ENCODE measurements around the gene YPEL2.

The YPEL2 gene

GRCh38 chr17:59362811-59363205 is 31.4 kb downstream of the YPEL2 start:
- peak overlapping the region in 5 of 7 experiments; percentile 2 to 61 (median 34) for H3K4me3 ChIP-seq (ENCODE audit: control insufficient read depth in 1 of 7, extremely low read depth in 1 of 7, insufficient read depth in 4 of 7, low read depth in 2 of 7, low read length in 6 of 7)
- POLR2A ChIA-PET: interaction anchor here (1.6 kb wide), 1 partner anchor 30 kb away, joined by 5 read pairs; no protein-coding TSS in a partner anchor
- WGBS (ENCODE audit: insufficient coverage): no CpG with 5 or more reads among the region's 2 CpGs
- H3K9me3 ChIP-seq (ENCODE audit: control extremely low read depth in 1 of 5, control insufficient read depth in 4 of 5, insufficient read depth in 2 of 5, low read depth in 1 of 5, low read length in 4 of 5): no peaks in the 10 kb centered on the region
- H3K36me3 ChIP-seq (ENCODE audit: control insufficient read depth in 4 of 4, insufficient read depth in 4 of 4, low read length in 3 of 4): peaks cover 0 to 3% (median 3%) of the 10 kb centered on the region in 4 experiments
- H3K27ac ChIP-seq (ENCODE audit: insufficient read depth in 1 of 2, low read depth in 1 of 2, low read length in 2 of 2, poor library complexity in 1 of 2, severe bottlenecking in 2 of 2): no peak overlapping the region
- H3K27me3 ChIP-seq (replicated peaks in 2 of 5; ENCODE audit: control insufficient read depth in 4 of 5, insufficient read depth in 5 of 5, low read length in 4 of 5): no peaks in the 10 kb centered on the region
- DNase-seq: no peak
- peaks cover 26 to 41% (median 34%) of the 10 kb centered on the region in 4 experiments for H3K4me1 ChIP-seq (ENCODE audit: control extremely low read depth in 1 of 4, control insufficient read depth in 4 of 4, insufficient read depth in 4 of 4, low read length in 3 of 4)
- CTCF ChIA-PET: interaction anchor here (1.0 to 1.3 kb wide), 3 partner anchors 8 to 33 kb away, joined by 3 read pairs; no protein-coding TSS in a partner anchor

GRCh38 chr17:59365383-59365981 is 34.0 kb downstream of the YPEL2 start:
- Histone ChIP-seq H3K27me3 (replicated peaks in 2 of 5; ENCODE audit: control insufficient read depth in 4 of 5, insufficient read depth in 5 of 5, low read length in 4 of 5) (no peaks in the 10 kb centered on the region), H3K4me1 (ENCODE audit: control extremely low read depth in 1 of 4, control insufficient read depth in 4 of 4, insufficient read depth in 4 of 4, low read length in 3 of 4) (peaks cover 26 to 43% (median 36%) of the 10 kb centered on the region in 4 experiments), H3K9me3 (ENCODE audit: control extremely low read depth in 1 of 5, control insufficient read depth in 4 of 5, insufficient read depth in 2 of 5, low read depth in 1 of 5, low read length in 4 of 5) (no peaks in the 10 kb centered on the region), H3K36me3 (ENCODE audit: control insufficient read depth in 4 of 4, insufficient read depth in 4 of 4, low read length in 3 of 4) (peaks cover 0 to 3% (median 0%) of the 10 kb centered on the region in 4 experiments), H3K27ac (ENCODE audit: insufficient read depth in 1 of 2, low read depth in 1 of 2, low read length in 2 of 2, poor library complexity in 1 of 2, severe bottlenecking in 2 of 2) (no peak overlapping the region), H3K4me3 (ENCODE audit: control insufficient read depth in 1 of 7, extremely low read depth in 1 of 7, insufficient read depth in 4 of 7, low read depth in 2 of 7, low read length in 6 of 7) (no peak overlapping the region)
- 0% methylated on average over 1 of the region's 4 CpGs for WGBS (ENCODE audit: insufficient coverage)
- POLR2A ChIA-PET: interaction anchor here (0.5 to 1.0 kb wide), 3 partner anchors 9 to 200 kb away, joined by 3 to 5 read pairs (median 3); partner anchors contain the start of gene DHX40
- peak; percentile 28 to 62 (median 43) for DNase-seq
- CTCF ChIA-PET: interaction anchor here (0.6 to 1.7 kb wide), 4 partner anchors 14 to 74 kb away, joined by 3 to 4 read pairs (median 3); no protein-coding TSS in a partner anchor

DNA sequence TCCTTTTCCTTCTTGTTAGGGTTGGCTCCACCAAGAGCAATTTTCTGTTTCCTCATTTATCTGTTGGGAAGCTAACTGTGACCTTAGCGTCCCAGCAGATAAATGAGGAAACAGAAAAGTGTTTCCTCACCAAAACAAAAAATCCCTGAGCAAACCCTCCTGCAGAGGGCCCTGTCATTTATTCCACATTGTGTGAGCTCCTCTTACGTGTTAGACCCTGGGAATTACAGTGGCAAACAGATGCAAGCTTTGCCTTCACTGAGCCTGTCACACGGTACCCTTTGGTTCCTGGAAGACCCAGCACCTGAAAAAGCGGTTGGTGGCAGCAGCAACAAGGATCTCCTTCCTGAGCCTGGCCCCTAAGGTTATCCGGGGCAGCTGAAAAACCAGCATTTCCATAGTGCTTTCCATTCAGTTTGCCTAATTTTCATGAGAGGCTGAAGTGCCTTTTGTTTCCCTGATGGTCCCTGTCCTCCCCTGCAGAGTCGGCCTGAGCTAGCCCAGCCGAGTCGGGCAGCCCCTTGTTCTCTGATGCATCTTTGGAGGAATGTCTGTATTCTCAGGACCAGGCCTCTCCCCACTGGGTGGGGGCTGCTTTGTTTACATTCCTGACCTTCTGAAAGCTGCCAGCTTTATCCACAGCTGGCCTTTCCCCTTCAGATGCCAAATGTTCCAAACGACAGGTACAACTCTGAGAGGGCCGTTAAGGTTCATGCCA is 34.7 kb downstream of the YPEL2 start:
- Histone ChIP-seq H3K4me1 (ENCODE audit: control extremely low read depth in 1 of 4, control insufficient read depth in 4 of 4, insufficient read depth in 4 of 4, low read length in 3 of 4) (peaks cover 24 to 49% (median 42%) of the 10 kb centered on the region in 4 experiments), H3K27ac (ENCODE audit: insufficient read depth in 1 of 2, low read depth in 1 of 2, low read length in 2 of 2, poor library complexity in 1 of 2, severe bottlenecking in 2 of 2) (no peak overlapping the region), H3K27me3 (replicated peaks in 2 of 5; ENCODE audit: control insufficient read depth in 4 of 5, insufficient read depth in 5 of 5, low read length in 4 of 5) (no peaks in the 10 kb centered on the region), H3K4me3 (ENCODE audit: control insufficient read depth in 1 of 7, extremely low read depth in 1 of 7, insufficient read depth in 4 of 7, low read depth in 2 of 7, low read length in 6 of 7) (no peak overlapping the region), H3K9me3 (ENCODE audit: control extremely low read depth in 1 of 5, control insufficient read depth in 4 of 5, insufficient read depth in 2 of 5, low read depth in 1 of 5, low read length in 4 of 5) (no peaks in the 10 kb centered on the region), H3K36me3 (ENCODE audit: control insufficient read depth in 4 of 4, insufficient read depth in 4 of 4, low read length in 3 of 4) (peaks cover 0 to 3% (median 0%) of the 10 kb centered on the region in 4 experiments)
- ChIA-PET CTCF (interaction anchor here (0.6 to 1.7 kb wide), 4 partner anchors 13 to 73 kb away, joined by 3 to 4 read pairs (median 3); no protein-coding TSS in a partner anchor), POLR2A (interaction anchor here (0.9 to 1.0 kb wide), 2 partner anchors 10 to 15 kb away, joined by 3 to 5 read pairs; no protein-coding TSS in a partner anchor)
- WGBS (ENCODE audit: insufficient coverage): 83% methylated on average over 9 of the region's 10 CpGs
- DNase-seq: peak in 1 of 3 donors; percentile 14

DNA sequence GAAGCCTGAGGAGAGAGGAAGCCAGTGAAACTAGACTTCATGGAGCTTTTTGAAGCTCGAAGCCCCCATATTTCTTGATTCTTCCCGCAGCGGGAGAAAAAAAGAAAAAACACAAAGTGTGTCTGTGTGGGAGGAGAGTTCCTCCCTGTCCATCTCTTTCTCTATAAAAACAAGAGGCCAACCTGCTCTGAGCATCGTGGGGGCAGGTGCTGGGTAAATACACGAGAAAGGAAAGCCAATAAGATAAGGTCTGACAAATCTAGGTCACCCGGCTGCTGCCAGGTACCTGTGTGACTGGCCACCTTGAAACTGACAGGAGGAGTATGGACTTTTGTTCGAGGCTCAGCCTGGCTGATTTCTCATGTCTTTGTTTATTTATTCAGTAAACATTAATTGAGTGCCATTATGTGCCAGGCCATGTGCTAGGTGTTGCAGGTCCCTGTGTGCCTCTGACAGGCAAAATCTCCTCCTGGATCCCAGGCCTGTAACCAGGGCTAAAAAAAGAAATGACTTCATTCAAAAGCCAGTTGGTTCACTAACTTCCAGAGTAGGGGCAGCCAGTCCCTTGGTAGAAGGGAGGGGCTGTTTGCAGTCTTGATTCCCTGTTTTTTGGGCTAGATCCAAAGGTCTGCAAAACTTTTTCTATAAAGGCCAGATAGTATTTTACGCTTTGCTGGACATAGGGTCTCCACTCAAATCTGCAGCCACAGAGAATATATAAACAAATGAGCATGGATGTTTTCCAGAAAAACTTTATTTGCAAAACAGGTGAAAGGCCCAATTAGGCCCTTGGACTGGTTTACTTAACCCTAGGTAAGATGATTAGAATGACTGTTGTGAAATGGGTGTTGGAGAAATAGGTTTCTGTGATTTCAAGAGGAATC is 35.6 kb downstream of the YPEL2 start:
- CTCF ChIA-PET: interaction anchor here (1.5 kb wide), 1 partner anchor 56 kb away, joined by 3 read pairs; no protein-coding TSS in a partner anchor
- no peaks in the 10 kb centered on the region for H3K9me3 ChIP-seq (ENCODE audit: control extremely low read depth in 1 of 5, control insufficient read depth in 4 of 5, insufficient read depth in 2 of 5, low read depth in 1 of 5, low read length in 4 of 5)
- H3K27me3 ChIP-seq (replicated peaks in 2 of 5; ENCODE audit: control insufficient read depth in 4 of 5, insufficient read depth in 5 of 5, low read length in 4 of 5): no peaks in the 10 kb centered on the region
- 100% methylated on average over 7 of the region's 8 CpGs for WGBS (ENCODE audit: insufficient coverage)
- no peak overlapping the region for H3K27ac ChIP-seq (ENCODE audit: insufficient read depth in 1 of 2, low read depth in 1 of 2, low read length in 2 of 2, poor library complexity in 1 of 2, severe bottlenecking in 2 of 2)
- DNase-seq: no peak
- peaks cover 24 to 49% (median 44%) of the 10 kb centered on the region in 4 experiments for H3K4me1 ChIP-seq (ENCODE audit: control extremely low read depth in 1 of 4, control insufficient read depth in 4 of 4, insufficient read depth in 4 of 4, low read length in 3 of 4)
- peaks cover 0 to 3% (median 0%) of the 10 kb centered on the region in 4 experiments for H3K36me3 ChIP-seq (ENCODE audit: control insufficient read depth in 4 of 4, insufficient read depth in 4 of 4, low read length in 3 of 4)
- POLR2A ChIA-PET: interaction anchor here (1.0 kb wide), 1 partner anchor 11 kb away, joined by 5 read pairs; no protein-coding TSS in a partner anchor
- H3K4me3 ChIP-seq (ENCODE audit: control insufficient read depth in 1 of 7, extremely low read depth in 1 of 7, insufficient read depth in 4 of 7, low read depth in 2 of 7, low read length in 6 of 7): no peak overlapping the region

GRCh38 chr17:59367657-59368045 is 36.2 kb downstream of the YPEL2 start:
- POLR2A ChIA-PET: no interaction called here
- H3K27ac ChIP-seq (ENCODE audit: insufficient read depth in 1 of 2, low read depth in 1 of 2, low read length in 2 of 2, poor library complexity in 1 of 2, severe bottlenecking in 2 of 2): no peak overlapping the region
- WGBS (ENCODE audit: insufficient coverage): 80% methylated on average over 1 of the region's 1 CpG
- CTCF ChIA-PET: no interaction called here
- H3K9me3 ChIP-seq (ENCODE audit: control extremely low read depth in 1 of 5, control insufficient read depth in 4 of 5, insufficient read depth in 2 of 5, low read depth in 1 of 5, low read length in 4 of 5): no peaks in the 10 kb centered on the region
- no peak for DNase-seq
- H3K27me3 ChIP-seq (replicated peaks in 2 of 5; ENCODE audit: control insufficient read depth in 4 of 5, insufficient read depth in 5 of 5, low read length in 4 of 5): no peaks in the 10 kb centered on the region
- H3K4me1 ChIP-seq (ENCODE audit: control extremely low read depth in 1 of 4, control insufficient read depth in 4 of 4, insufficient read depth in 4 of 4, low read length in 3 of 4): peaks cover 24 to 49% (median 44%) of the 10 kb centered on the region in 4 experiments
- no peak overlapping the region for H3K4me3 ChIP-seq (ENCODE audit: control insufficient read depth in 1 of 7, extremely low read depth in 1 of 7, insufficient read depth in 4 of 7, low read depth in 2 of 7, low read length in 6 of 7)
- peaks cover 0 to 3% (median 0%) of the 10 kb centered on the region in 4 experiments for H3K36me3 ChIP-seq (ENCODE audit: control insufficient read depth in 4 of 4, insufficient read depth in 4 of 4, low read length in 3 of 4)

GRCh38 chr17:59368218-59368857 is 36.9 kb downstream of the YPEL2 start:
- POLR2A ChIA-PET: no interaction called here
- Histone ChIP-seq H3K4me1 (ENCODE audit: control extremely low read depth in 1 of 4, control insufficient read depth in 4 of 4, insufficient read depth in 4 of 4, low read length in 3 of 4) (peaks cover 26 to 49% (median 46%) of the 10 kb centered on the region in 4 experiments), H3K4me3 (ENCODE audit: control insufficient read depth in 1 of 7, extremely low read depth in 1 of 7, insufficient read depth in 4 of 7, low read depth in 2 of 7, low read length in 6 of 7) (no peak overlapping the region), H3K27ac (ENCODE audit: insufficient read depth in 1 of 2, low read depth in 1 of 2, low read length in 2 of 2, poor library complexity in 1 of 2, severe bottlenecking in 2 of 2) (no peak overlapping the region), H3K9me3 (ENCODE audit: control extremely low read depth in 1 of 5, control insufficient read depth in 4 of 5, insufficient read depth in 2 of 5, low read depth in 1 of 5, low read length in 4 of 5) (no peaks in the 10 kb centered on the region), H3K36me3 (ENCODE audit: control insufficient read depth in 4 of 4, insufficient read depth in 4 of 4, low read length in 3 of 4) (peaks cover 0 to 3% (median 0%) of the 10 kb centered on the region in 4 experiments), H3K27me3 (replicated peaks in 2 of 5; ENCODE audit: control insufficient read depth in 4 of 5, insufficient read depth in 5 of 5, low read length in 4 of 5) (no peaks in the 10 kb centered on the region)
- CTCF ChIA-PET: interaction anchor here (1.3 kb wide), 1 partner anchor 52 kb away, joined by 3 read pairs; no protein-coding TSS in a partner anchor
- 97% methylated on average over 7 of the region's 7 CpGs for WGBS (ENCODE audit: insufficient coverage)
- no peak for DNase-seq
